Mucosa of rectum (tissue), 2 donors: ENCODE results near the gene CHID1.

Experiments
- H3K27ac ChIP-seq, 2 donors: one replicate each; pipeline ENCODE4 v1.7.0; 2013; ENCODE audit warnings: inconsistent platforms in 2 of 2, low read depth in 2 of 2, low read length in 2 of 2
- H3K27me3 ChIP-seq, 2 donors: one replicate each; pipeline ENCODE4 v1.7.0; 2013; ENCODE audit warnings: low read length in 2 of 2; ENCODE audit not compliant: control insufficient read depth in 2 of 2, insufficient read depth in 2 of 2
- H3K36me3 ChIP-seq, 2 donors: one replicate each; pipeline ENCODE4 v1.7.0; 2013; ENCODE audit warnings: low read length in 2 of 2; ENCODE audit not compliant: control insufficient read depth in 2 of 2, insufficient read depth in 2 of 2
- H3K4me1 ChIP-seq, 2 donors: one replicate each; pipeline ENCODE4 v1.7.0; 2013; ENCODE audit warnings: low read length in 2 of 2, mild to moderate bottlenecking in 1 of 2; ENCODE audit not compliant: control insufficient read depth in 2 of 2, insufficient read depth in 2 of 2
- H3K4me3 ChIP-seq, 2 donors: one replicate each; pipeline ENCODE4 v1.7.0; 2013; ENCODE audit warnings: low read length in 2 of 2
- H3K9ac ChIP-seq, 2 donors: one replicate each; pipeline ENCODE4 v1.7.0; 2013; ENCODE audit warnings: low read length in 2 of 2, low read depth in 1 of 2, mild to moderate bottlenecking in 1 of 2
- H3K9me3 ChIP-seq, 2 donors: one replicate each; pipeline ENCODE4 v1.7.0; 2013; ENCODE audit warnings: low read length in 2 of 2; ENCODE audit not compliant: control insufficient read depth in 2 of 2
- donor health status: healthy.
- donor health status: Normal muscosa, but diverticular disease.

The CHID1 gene

GRCh38 chr11:860234-861104, 50.1 kb downstream of the CHID1 start:
- no peaks in the 10 kb centered on the region for H3K36me3 ChIP-seq
- no peak overlapping the region for H3K27ac ChIP-seq
- H3K4me3 ChIP-seq: no peak overlapping the region
- H3K4me1 ChIP-seq: peaks cover 11 to 14% of the 10 kb centered on the region in 2 donors
- H3K9ac ChIP-seq: no peak overlapping the region
- peaks cover 3 to 35% of the 10 kb centered on the region in 2 donors for H3K27me3 ChIP-seq
- no peaks in the 10 kb centered on the region for H3K9me3 ChIP-seq

DNA sequence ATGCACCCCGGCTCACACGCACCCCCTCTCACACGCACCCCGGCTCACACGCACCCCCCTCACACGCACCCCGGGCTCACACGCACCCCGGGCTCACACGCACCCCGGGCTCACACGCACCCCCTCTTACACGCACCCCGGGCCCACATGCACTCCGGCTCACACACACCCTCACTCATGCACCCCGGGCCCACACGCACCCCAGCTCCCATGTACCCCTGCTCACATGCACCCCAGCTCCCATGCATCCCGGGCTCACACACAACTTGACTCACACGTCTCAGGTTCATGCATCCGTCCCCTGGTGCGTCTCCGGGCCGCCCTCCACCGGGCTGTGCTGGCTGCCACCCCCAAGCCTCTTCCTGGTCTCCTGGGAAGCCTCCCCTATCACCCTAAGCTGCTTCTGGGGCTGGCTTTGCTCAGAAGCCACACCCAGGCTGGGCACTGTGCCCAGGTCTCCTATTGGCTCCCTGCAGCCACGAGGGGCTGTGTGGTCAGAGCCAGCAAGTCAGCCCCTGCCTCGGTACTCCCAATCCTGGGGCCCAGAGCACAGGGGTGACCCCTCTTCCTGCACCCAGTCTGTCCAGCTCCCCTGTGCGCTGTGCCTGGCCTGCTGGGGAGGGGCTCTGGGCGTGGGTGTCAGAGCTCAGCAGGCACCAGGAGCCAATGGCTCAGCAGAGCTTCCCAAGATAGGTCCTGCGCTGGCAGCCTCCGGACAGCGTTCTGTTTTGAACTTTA, 51.0 kb downstream of the CHID1 start:
- Histone ChIP-seq H3K27ac (no peak overlapping the region), H3K4me3 (peak overlapping the region in 1 of 2 donors; percentile 33), H3K4me1 (peaks cover 11 to 14% of the 10 kb centered on the region in 2 donors)

DNA sequence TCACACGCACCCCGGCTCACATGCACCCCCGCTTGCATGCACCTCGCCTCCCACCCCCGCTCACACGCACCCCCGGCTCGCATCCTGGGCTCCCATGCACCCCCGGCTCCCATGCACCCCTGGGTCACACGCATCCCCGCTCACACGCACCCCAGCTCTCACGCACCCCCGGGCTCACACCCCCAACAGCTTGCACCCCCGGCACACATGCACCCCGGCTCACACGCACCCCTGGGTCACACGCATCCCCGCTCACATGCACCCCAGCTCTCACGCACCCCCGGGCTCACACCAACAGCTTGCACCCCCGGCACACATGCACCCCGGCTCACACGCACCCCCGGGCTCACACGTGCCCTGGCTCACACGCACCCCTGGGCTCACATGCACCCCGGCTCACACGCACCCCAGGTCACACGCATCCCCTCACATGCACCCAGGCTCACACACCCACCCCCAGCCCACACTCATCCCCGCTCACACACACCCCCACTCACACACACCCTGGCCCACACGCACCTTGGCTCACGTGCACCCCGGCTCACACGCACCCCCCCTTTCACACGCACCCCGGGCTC, 51.8 kb downstream of the CHID1 start:
- H3K4me3 ChIP-seq: no peak overlapping the region
- H3K4me1 ChIP-seq: peaks cover 11 to 14% of the 10 kb centered on the region in 2 donors
- no peaks in the 10 kb centered on the region for H3K9me3 ChIP-seq
- no peaks in the 10 kb centered on the region for H3K36me3 ChIP-seq
- no peak overlapping the region for H3K9ac ChIP-seq
- H3K27me3 ChIP-seq: peaks cover 3 to 21% of the 10 kb centered on the region in 2 donors
- H3K27ac ChIP-seq: no peak overlapping the region

More for the DNA sequence above, 51.0 kb downstream of the CHID1 start:
- Histone ChIP-seq H3K36me3 (no peaks in the 10 kb centered on the region), H3K9ac (no peak overlapping the region), H3K9me3 (no peaks in the 10 kb centered on the region), H3K27me3 (peaks cover 3 to 28% of the 10 kb centered on the region in 2 donors)

- Histone ChIP-seq H3K9me3 (no peaks in the 10 kb centered on the region), H3K4me3 (no peak overlapping the region), H3K9ac (no peak overlapping the region), H3K27me3 (peaks cover 3 to 16% of the 10 kb centered on the region in 2 donors), H3K27ac (no peak overlapping the region), H3K4me1 (peaks cover 11 to 14% of the 10 kb centered on the region in 2 donors), H3K36me3 (no peaks in the 10 kb centered on the region)
Measured at GRCh38 chr11:858053-858761, 52.4 kb downstream of the CHID1 start.

DNA sequence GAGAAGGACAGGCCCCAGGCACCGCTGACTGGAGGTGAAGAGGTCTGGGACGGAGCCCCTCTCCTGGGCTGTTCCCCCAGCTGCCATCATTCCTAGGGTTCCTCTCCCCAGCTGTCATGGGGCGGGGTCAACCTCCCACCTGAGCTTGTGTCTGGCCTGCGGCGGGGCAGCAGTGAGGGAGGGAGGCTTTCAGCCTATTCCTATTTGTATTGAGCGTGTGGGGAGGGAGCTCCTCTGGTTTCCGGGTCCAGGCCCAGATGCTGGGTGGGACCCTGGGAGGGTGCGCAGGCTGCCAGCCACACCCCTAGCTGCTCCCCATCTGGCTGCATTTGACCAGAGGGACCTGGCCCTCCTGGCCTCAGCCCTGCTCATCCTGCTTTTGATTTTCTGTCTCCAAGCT, 54.2 kb downstream of the CHID1 start:
- Histone ChIP-seq H3K27me3 (peaks cover 1 to 6% of the 10 kb centered on the region in 2 donors), H3K36me3 (no peaks in the 10 kb centered on the region), H3K9me3 (no peaks in the 10 kb centered on the region), H3K4me3 (no peak overlapping the region), H3K9ac (no peak overlapping the region), H3K4me1 (peaks cover 6 to 9% of the 10 kb centered on the region in 2 donors), H3K27ac (no peak overlapping the region)

DNA sequence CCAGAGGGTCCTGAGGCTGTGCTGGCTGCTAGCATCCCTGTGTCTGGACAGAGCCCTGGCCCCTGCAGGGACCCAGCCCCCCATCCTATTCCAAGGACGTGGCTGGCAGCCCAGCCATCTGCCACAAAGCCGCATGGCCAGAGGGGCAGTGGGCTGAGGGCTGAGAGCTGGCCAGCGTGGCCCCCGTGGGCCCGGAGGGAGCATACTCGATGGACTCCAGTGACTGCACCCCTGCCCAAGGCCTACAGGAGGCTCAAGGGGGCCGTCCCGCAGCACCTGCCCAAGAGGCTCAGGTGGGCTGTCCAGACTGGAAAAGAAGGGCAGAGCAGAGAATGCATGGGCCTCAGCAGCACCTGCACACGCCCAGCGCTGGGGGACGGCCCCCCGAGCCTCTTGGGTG, 54.8 kb downstream of the CHID1 start:
- H3K9ac ChIP-seq: no peak overlapping the region
- no peak overlapping the region for H3K4me3 ChIP-seq
- H3K9me3 ChIP-seq: no peaks in the 10 kb centered on the region
- no peaks in the 10 kb centered on the region for H3K36me3 ChIP-seq
- H3K27me3 ChIP-seq: peaks cover 6 to 8% of the 10 kb centered on the region in 2 donors
- H3K27ac ChIP-seq: no peak overlapping the region
- H3K4me1 ChIP-seq: peaks cover 6 to 9% of the 10 kb centered on the region in 2 donors

GRCh38 chr11:855330-855674, 55.3 kb downstream of the CHID1 start:
- no peaks in the 10 kb centered on the region for H3K36me3 ChIP-seq
- no peak overlapping the region for H3K4me3 ChIP-seq
- peaks cover 10 to 11% of the 10 kb centered on the region in 2 donors for H3K27me3 ChIP-seq
- peaks cover 6 to 9% of the 10 kb centered on the region in 2 donors for H3K4me1 ChIP-seq
- H3K9me3 ChIP-seq: no peaks in the 10 kb centered on the region
- H3K27ac ChIP-seq: no peak overlapping the region
- no peak overlapping the region for H3K9ac ChIP-seq

GRCh38 chr11:854601-855329, 55.8 kb downstream of the CHID1 start:
- Histone ChIP-seq H3K36me3 (no peaks in the 10 kb centered on the region), H3K27me3 (peaks cover 11 to 13% of the 10 kb centered on the region in 2 donors), H3K4me1 (peaks cover under 1 to 5% of the 10 kb centered on the region in 2 donors), H3K9ac (no peak overlapping the region), H3K9me3 (no peaks in the 10 kb centered on the region), H3K4me3 (no peak overlapping the region), H3K27ac (no peak overlapping the region)

GRCh38 chr11:853682-854448, 56.7 kb downstream of the CHID1 start:
- H3K4me1 ChIP-seq: peaks cover 0 to 3% of the 10 kb centered on the region in 2 donors
- no peak overlapping the region for H3K4me3 ChIP-seq
- H3K36me3 ChIP-seq: no peaks in the 10 kb centered on the region

More at GRCh38 chr11:853682-854448, 56.7 kb downstream of the CHID1 start:
- Histone ChIP-seq H3K9ac (no peak overlapping the region), H3K27me3 (peaks cover 11 to 13% of the 10 kb centered on the region in 2 donors), H3K9me3 (no peaks in the 10 kb centered on the region), H3K27ac (no peak overlapping the region)
